GM18520 (cell line): ENCODE measurements around the gene ARPIN.
"Not testable (repeated sequence)": the region's sequence is repeated elsewhere in the genome, so short reads cannot be mapped to it uniquely, and the experiment has no call there.

Experiments used
- ATAC-seq: cut with Tn5 transposase; IDR thresholded peaks from one replicate; pipeline ENCODE4 v1.9.1; 2021; ENCODE audit not compliant: unreplicated experiment

The ARPIN gene

GRCh38 chr15:89910891-89911626, 1.7 kb downstream of the ARPIN start:
- no peak for ATAC-seq

- no peak for ATAC-seq
These were observed 3.1 kb downstream of the ARPIN start for GRCh38 chr15:89909611-89910010.

DNA sequence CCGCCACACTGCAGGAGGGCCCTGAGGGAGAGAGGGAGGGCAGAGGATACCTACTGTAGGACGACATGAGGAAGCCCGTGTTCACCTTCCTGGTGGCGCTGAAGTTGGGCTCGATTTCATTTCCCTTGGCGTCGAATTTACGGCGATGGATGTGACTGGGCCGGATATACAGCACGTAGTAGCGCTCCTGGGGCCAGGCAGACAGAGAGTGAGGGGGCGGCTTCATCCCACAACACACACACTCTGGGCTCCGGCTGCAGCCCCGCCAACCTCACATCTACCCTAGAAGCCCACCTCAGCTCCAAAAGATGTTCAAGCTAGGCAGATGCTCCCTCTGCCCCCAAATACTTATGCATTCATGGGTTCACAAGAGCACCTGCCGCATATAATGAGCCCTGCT, 4.5 kb downstream of the ARPIN start:
- no peak for ATAC-seq

GRCh38 chr15:89907289-89907688, 5.5 kb downstream of the ARPIN start:
- ATAC-seq: no peak

- ATAC-seq: no peak
These were observed 6.8 kb downstream of the ARPIN start for GRCh38 chr15:89905846-89906378.

- ATAC-seq: no peak
These were observed 8.2 kb downstream of the ARPIN start for GRCh38 chr15:89904519-89904918.

DNA sequence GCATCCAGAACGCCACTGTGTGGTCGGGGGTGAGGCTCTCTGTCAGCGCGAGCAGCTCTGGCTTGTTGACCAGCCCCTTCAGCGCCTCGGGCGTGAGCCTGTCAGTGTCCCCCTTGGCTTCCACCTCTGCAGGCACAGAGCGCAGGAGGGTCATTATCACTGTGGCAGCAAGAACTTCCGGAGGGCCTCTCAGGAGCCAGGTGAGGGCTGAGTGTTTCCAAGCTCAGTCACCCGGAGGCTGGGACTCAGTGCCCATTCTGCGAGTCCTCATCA, 9.0 kb downstream of the ARPIN start:
- ATAC-seq: no peak

DNA sequence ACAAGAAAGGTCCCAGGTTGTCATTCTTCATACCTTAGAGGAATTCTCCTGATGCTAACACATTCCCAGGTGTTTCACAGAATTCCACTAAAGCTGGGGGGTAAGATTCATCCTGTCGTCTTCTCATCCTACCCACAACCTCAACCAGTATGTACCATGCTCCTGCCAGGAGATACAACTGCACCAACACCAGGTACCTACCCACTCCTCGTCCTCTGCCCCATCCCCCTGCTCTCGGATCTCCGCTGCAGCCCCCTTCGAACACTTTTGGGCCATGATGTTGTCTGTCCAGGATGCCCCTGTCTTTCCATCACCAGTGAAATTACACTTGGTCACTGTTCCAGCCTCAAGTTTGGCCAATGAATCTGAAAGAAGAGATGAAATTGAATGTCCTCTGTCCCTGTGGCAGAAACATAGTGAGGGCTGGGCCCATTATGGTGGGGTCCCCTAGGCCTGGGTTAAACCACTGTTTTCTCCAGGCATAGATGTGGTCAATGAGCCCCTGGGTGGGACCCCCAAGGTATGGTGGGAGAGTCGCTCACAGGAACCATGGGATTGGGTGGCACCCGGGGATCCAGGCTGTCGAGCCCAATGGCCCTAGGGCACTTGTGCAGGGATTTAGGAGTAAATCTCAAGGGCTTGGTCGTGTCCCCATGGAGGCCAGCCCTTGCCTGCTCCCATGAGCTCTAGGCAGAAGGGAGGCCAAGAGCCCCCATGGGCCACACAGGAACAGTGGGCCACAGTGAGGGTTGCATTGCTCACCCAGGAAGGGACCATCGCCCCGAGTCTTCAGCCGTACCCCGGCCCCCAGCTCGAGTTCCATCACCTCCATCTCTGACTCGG, 9.5 kb downstream of the ARPIN start:
- ATAC-seq: no peak

DNA sequence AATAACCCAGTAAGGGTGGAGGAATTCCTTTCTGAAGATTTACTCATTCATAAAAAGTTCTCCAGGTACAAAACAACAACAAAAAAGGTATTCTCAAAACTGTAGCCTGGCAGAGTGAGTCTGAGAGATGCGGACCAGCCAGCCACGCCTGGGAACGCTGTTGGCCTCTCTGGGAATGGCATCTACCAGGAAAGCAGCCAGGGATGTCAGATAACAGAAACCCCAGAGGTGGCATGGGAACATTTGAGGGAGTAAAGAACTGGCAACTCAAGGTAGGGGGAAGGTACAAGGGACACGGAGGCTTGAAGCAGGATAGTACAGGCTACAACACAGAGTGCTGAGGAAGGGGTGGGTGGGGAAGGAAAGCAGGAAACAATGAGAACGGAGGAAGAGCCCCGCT, 11.9 kb downstream of the ARPIN start:
- no peak for ATAC-seq

- no peak for ATAC-seq
These were observed 12.7 kb downstream of the ARPIN start for GRCh38 chr15:89899951-89900567.

- no peak for ATAC-seq
These were observed 13.3 kb downstream of the ARPIN start for GRCh38 chr15:89899295-89899945.

GRCh38 chr15:89898614-89899294, 14.0 kb downstream of the ARPIN start:
- ATAC-seq: peak; percentile 33

- ATAC-seq: no peak
These were observed 14.6 kb downstream of the ARPIN start for GRCh38 chr15:89898146-89898545.

GRCh38 chr15:89893696-89894447, 18.9 kb downstream of the ARPIN start, which contains the start of gene AP3S2:
Gene AP3S2 (minus strand): TSS chr15:89893994. CDS start chr15:89893949, 45 bp downstream.
- ATAC-seq: peak; percentile 81

- ATAC-seq: no peak
These were observed 19.7 kb downstream of the ARPIN start for GRCh38 chr15:89893027-89893426.

- no peak for ATAC-seq
These were observed 24.4 kb downstream of the ARPIN start for GRCh38 chr15:89888214-89888804.

DNA sequence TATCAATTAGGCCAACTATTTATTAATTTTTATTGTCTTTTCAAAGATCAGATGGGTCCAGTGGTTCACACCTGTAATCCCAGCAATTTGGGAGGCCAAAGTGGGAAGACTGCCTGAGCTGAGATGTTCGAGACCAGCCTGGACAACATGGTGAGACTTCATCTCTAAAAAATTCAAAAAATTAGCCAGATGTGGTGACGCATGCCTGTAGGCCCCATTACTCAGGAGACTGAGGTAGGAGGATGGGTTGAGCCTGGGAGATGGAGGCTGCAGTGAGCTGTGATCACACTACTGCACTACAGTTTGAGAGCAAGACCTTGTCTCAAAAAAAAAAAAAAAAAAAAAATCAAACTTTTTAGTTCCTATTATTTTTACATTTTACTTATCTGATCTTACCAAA, 27.1 kb downstream of the ARPIN start:
- no peak for ATAC-seq

DNA sequence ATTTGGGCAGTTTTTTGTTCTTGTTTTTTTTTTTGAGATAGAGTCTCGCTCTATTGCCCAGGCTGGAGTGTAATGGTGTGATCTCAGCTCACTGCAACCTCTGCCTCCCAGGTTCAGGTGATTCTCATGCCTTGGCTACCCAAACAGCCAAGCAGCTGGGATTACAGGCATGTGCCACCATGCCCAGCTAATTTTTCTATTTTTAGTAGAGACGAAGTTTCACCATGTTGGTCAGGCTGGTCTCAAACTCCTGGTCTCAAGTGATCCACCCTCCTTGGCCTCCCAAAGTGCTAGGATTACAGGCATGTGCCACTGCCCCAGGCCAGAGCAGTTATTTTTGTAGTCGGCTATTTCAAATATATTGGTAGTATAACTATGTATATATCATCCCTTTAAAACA, 27.6 kb downstream of the ARPIN start:
- ATAC-seq: not testable (repeated sequence)

GRCh38 chr15:89883518-89883917, 29.2 kb downstream of the ARPIN start:
- no peak for ATAC-seq

GRCh38 chr15:89880727-89881126, 32.0 kb downstream of the ARPIN start:
- ATAC-seq: no peak
